ENCODE data around the gene NTRK3. TPM values are rescaled to one million over a fixed set of nuclear protein-coding genes. Genes with fewer than 3 reads are reported as not detected.

Gene NTRK3
- total and polyA plus RNA-seq, 2 of the 13 experiments (the other 11 are each of a cell fraction or from before 2014, with no cell fraction given): not detected

DNA sequence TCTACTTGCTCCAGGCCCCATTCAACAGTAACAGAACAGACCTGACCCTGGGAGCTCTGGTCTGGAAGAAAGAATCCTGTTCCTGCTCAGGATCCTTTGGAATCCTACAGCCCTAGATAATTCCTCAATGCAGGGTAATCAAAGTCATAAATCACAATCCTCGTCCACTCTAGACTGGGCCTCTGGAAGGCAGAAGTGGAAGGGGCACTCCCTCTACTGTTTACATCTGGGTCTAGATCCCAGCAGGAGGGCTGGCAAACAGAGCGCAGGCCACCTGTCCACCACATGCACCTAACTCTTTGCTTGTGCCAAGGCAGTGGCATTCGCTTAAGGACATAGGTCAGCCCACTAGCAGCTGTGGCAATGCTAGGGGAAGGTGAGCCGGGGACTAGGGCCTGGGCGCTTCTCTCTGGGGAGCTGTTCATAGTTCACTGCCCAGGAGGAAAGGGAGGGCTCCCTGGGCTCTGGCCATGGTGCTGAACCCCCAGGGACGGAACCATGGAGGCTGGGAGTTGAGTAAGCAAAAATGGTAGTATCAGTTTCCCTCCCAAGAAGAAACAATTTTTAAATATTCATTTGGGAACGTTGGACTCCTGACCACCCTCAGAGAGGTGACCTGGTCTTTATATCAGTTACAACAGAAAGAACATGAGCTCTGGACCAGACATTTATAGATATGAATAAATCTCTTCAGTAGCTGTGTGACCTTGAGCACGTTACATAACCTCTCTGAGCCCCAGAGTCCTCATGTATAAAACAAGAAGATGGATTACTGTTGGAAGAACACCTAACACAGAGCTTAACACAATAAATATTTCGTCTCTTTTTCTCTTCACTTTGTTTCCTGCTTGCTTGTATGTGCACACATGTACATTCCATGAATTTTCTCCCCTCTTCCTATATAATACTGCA is 90.2 kb downstream of the NTRK3 start (continued):
- TF ChIP-seq, protein P1, sequence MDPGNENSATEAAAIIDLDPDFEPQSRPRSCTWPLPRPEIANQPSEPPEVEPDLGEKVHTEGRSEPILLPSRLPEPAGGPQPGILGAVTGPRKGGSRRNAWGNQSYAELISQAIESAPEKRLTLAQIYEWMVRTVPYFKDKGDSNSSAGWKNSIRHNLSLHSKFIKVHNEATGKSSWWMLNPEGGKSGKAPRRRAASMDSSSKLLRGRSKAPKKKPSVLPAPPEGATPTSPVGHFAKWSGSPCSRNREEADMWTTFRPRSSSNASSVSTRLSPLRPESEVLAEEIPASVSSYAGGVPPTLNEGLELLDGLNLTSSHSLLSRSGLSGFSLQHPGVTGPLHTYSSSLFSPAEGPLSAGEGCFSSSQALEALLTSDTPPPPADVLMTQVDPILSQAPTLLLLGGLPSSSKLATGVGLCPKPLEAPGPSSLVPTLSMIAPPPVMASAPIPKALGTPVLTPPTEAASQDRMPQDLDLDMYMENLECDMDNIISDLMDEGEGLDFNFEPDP (CRISPR knock-in tag; conservative IDR thresholded peaks at IDR 0.05): no peak
- TF ChIP-seq ELF4 (CRISPR knock-in tag; IDR thresholded peaks at IDR 0.05; ENCODE audit: borderline replicate concordance): no peak
- TF ChIP-seq, protein P2, sequence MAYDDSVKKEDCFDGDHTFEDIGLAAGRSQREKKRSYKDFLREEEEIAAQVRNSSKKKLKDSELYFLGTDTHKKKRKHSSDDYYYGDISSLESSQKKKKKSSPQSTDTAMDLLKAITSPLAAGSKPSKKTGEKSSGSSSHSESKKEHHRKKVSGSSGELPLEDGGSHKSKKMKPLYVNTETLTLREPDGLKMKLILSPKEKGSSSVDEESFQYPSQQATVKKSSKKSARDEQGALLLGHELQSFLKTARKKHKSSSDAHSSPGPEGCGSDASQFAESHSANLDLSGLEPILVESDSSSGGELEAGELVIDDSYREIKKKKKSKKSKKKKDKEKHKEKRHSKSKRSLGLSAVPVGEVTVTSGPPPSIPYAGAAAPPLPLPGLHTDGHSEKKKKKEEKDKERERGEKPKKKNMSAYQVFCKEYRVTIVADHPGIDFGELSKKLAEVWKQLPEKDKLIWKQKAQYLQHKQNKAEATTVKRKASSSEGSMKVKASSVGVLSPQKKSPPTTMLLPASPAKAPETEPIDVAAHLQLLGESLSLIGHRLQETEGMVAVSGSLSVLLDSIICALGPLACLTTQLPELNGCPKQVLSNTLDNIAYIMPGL (CRISPR knock-in tag; IDR thresholded peaks at IDR 0.05; ENCODE audit: borderline replicate concordance in 1 of 2, low read depth in 1 of 2): no peak
- TF ChIP-seq, protein P3, sequence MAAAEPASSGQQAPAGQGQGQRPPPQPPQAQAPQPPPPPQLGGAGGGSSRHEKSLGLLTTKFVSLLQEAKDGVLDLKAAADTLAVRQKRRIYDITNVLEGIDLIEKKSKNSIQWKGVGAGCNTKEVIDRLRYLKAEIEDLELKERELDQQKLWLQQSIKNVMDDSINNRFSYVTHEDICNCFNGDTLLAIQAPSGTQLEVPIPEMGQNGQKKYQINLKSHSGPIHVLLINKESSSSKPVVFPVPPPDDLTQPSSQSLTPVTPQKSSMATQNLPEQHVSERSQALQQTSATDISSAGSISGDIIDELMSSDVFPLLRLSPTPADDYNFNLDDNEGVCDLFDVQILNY (CRISPR knock-in tag; conservative IDR thresholded peaks at IDR 0.05): no peak
- TF ChIP-seq, protein P4, sequence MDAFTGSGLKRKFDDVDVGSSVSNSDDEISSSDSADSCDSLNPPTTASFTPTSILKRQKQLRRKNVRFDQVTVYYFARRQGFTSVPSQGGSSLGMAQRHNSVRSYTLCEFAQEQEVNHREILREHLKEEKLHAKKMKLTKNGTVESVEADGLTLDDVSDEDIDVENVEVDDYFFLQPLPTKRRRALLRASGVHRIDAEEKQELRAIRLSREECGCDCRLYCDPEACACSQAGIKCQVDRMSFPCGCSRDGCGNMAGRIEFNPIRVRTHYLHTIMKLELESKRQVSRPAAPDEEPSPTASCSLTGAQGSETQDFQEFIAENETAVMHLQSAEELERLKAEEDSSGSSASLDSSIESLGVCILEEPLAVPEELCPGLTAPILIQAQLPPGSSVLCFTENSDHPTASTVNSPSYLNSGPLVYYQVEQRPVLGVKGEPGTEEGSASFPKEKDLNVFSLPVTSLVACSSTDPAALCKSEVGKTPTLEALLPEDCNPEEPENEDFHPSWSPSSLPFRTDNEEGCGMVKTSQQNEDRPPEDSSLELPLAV (CRISPR knock-in tag; conservative IDR thresholded peaks at IDR 0.05; ENCODE audit: low read depth): no peak
- TF ChIP-seq NRL (CRISPR knock-in tag; IDR thresholded peaks at IDR 0.05; ENCODE audit: borderline replicate concordance): no peak
- no peak for TF ChIP-seq NCOA5 (CRISPR knock-in tag; IDR thresholded peaks at IDR 0.05)
- no peak for TF ChIP-seq SUZ12 (IDR thresholded peaks at IDR 0.05; ENCODE audit: low read depth, low read length)
- no peak for TF ChIP-seq ZNF383 (CRISPR knock-in tag; IDR thresholded peaks at IDR 0.05; ENCODE audit: borderline replicate concordance)
- TF ChIP-seq, protein P5, sequence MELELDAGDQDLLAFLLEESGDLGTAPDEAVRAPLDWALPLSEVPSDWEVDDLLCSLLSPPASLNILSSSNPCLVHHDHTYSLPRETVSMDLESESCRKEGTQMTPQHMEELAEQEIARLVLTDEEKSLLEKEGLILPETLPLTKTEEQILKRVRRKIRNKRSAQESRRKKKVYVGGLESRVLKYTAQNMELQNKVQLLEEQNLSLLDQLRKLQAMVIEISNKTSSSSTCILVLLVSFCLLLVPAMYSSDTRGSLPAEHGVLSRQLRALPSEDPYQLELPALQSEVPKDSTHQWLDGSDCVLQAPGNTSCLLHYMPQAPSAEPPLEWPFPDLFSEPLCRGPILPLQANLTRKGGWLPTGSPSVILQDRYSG (CRISPR knock-in tag; IDR thresholded peaks at IDR 0.05): no peak
- no peak for TF ChIP-seq ARID2 (CRISPR knock-in tag; IDR thresholded peaks at IDR 0.05; ENCODE audit: borderline replicate concordance)
- TF ChIP-seq ZNF563 (CRISPR knock-in tag; IDR thresholded peaks at IDR 0.05): no peak
- no peak for TF ChIP-seq TARDBP (CRISPR knock-in tag; IDR thresholded peaks at IDR 0.05)
- no peak for TF ChIP-seq ZNF317 (CRISPR knock-in tag; IDR thresholded peaks at IDR 0.05)
- no peak for TF ChIP-seq ZNF530 (CRISPR knock-in tag; IDR thresholded peaks at IDR 0.05; ENCODE audit: low read depth)
- TF ChIP-seq, protein P6, sequence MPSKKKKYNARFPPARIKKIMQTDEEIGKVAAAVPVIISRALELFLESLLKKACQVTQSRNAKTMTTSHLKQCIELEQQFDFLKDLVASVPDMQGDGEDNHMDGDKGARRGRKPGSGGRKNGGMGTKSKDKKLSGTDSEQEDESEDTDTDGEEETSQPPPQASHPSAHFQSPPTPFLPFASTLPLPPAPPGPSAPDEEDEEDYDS (CRISPR knock-in tag; IDR thresholded peaks at IDR 0.05): no peak
- no peak for TF ChIP-seq ZNF83 (CRISPR knock-in tag; IDR thresholded peaks at IDR 0.05; ENCODE audit: borderline replicate concordance)
- TF ChIP-seq ETV6 (CRISPR knock-in tag; conservative IDR thresholded peaks at IDR 0.05): no peak
- TF ChIP-seq GPN1 (CRISPR knock-in tag; IDR thresholded peaks at IDR 0.05; ENCODE audit: borderline replicate concordance): no peak
- TF ChIP-seq JUND (CRISPR knock-in tag; IDR thresholded peaks at IDR 0.05): no peak
- no peak for TF ChIP-seq ZBTB3 (CRISPR knock-in tag; IDR thresholded peaks at IDR 0.05; ENCODE audit: borderline replicate concordance, low read depth)
